GM12878 (cell line): ENCODE results near the gene CNTNAP2. TPM values are rescaled to one million over a fixed set of nuclear protein-coding genes. Genes with fewer than 3 reads are reported as not detected.

ENCODE experiments used
- ATAC-seq: fragments of 200-7000 bp; cut with Tn5 transposase; 3 replicates; pipeline ENCODE4 v1.9.1; 2020; ENCODE audit warnings: mild to moderate bottlenecking, moderate library complexity
- BruUV-seq: library from RNA; stranded (reverse); fragments of 400-500 nt; replicated peaks from 2 replicates; lab custom pipeline; 2021; lab: Mats Ljungman, UMichigan
- CTCF ChIA-PET: fragments of 300-600 bp; sonication (Branson Sonifier 250); formaldehyde crosslinking; extraction: SDS; loops from one replicate; lab custom pipeline; 2021; ENCODE audit warnings: inconsistent platforms; lab: Yijun Ruan, JAX
- POLR2A ChIA-PET: fragments of 350-600 bp; formaldehyde crosslinking; extraction: SDS; loops from one replicate; lab custom pipeline; 2021; ENCODE audit warnings: inconsistent platforms; lab: Charles Lee
- RAD21 ChIA-PET: fragments of 300-600 bp; sonication (Branson Sonifier 250); formaldehyde crosslinking; loops from one replicate; lab custom pipeline; 2023; ENCODE audit warnings: antibody characterized with exemption; ENCODE audit not compliant: unreplicated experiment; lab: Charles Lee
- SMC1A ChIA-PET: fragments of 300-600 bp; sonication (Branson Sonifier 250); formaldehyde crosslinking; loops from one replicate; lab custom pipeline; 2023; ENCODE audit not compliant: unreplicated experiment, uncharacterized antibody; lab: Charles Lee
- DNase-seq: peaks from one replicate; pipeline ENCODE4 v3.0.0-alpha.2; 2011; ENCODE audit warnings: low read depth, low spot score
- FAIRE-seq: peaks from 3 replicates; lab custom pipeline; 2011; peaks lifted over from hg19 to GRCh38; lab: Jason Lieb, UNC
- H2AFZ ChIP-seq: 2 replicates; pipeline ENCODE4 v1.6.0; 2011; ENCODE audit warnings: low read depth, low read length, control low read depth; ENCODE audit not compliant: control insufficient read depth
- H3K27ac ChIP-seq: 2 replicates; pipeline ENCODE4 v1.5.1; 2011; ENCODE audit warnings: control low read depth; ENCODE audit not compliant: control insufficient read depth, insufficient read depth
- H3K27me3 ChIP-seq, 2 experiments: replicated peaks in 1 of 2; 2 replicates each; pipeline versions ENCODE4 v1.6.0 to v1.6.1; 2011; ENCODE audit warnings: low read length in 1 of 2; ENCODE audit not compliant: control insufficient read depth in 2 of 2, insufficient read depth in 2 of 2
- H3K36me3 ChIP-seq, 2 experiments: 2 replicates each; pipeline ENCODE4 v1.5.1; 2011; ENCODE audit warnings: low read length in 1 of 2; ENCODE audit not compliant: control insufficient read depth in 2 of 2, insufficient read depth in 2 of 2
- H3K4me1 ChIP-seq: 2 replicates; pipeline ENCODE4 v1.6.1; 2011; ENCODE audit warnings: mild to moderate bottlenecking, low read length, moderate library complexity, mixed read lengths; ENCODE audit not compliant: control insufficient read depth, insufficient read depth
- H3K4me2 ChIP-seq: 2 replicates; pipeline ENCODE4 v1.6.0; 2011; ENCODE audit warnings: control low read depth; ENCODE audit not compliant: control insufficient read depth, insufficient read depth
- H3K4me3 ChIP-seq: fragments of 200-600 bp; sonication (generic); 2 replicates; pipeline ENCODE4 v1.5.1; 2016
- H3K79me2 ChIP-seq: 2 replicates; pipeline ENCODE4 v1.6.0; 2011; ENCODE audit warnings: low read length; ENCODE audit not compliant: control insufficient read depth, insufficient read depth
- H3K9ac ChIP-seq: 2 replicates; pipeline ENCODE4 v1.8.0; 2011; ENCODE audit warnings: low read length, control low read depth, mixed read lengths; ENCODE audit not compliant: control insufficient read depth, insufficient read depth
- H3K9me3 ChIP-seq: replicated peaks from 3 replicates; pipeline ENCODE4 v1.5.1; 2011; ENCODE audit warnings: mild to moderate bottlenecking, low read length; ENCODE audit not compliant: control insufficient read depth, insufficient read depth
- H4K20me1 ChIP-seq: 2 replicates; pipeline ENCODE4 v1.6.0; 2011; ENCODE audit not compliant: control insufficient read depth, insufficient read depth
- BCL3 ChIP-seq: IDR thresholded peaks from 2 replicates; pipeline ENCODE4 v1.6.1; 2011; ENCODE audit warnings: borderline replicate concordance, low read depth, mild to moderate bottlenecking, moderate library complexity, low read length; ENCODE audit not compliant: insufficient read depth, poor library complexity, severe bottlenecking
- LARP7 ChIP-seq: fragments of 450-650 bp; IDR thresholded peaks from 2 replicates; pipeline ENCODE4 v1.6.1; 2017; ENCODE audit warnings: mild to moderate bottlenecking
- STAT3 ChIP-seq: IDR thresholded peaks from 2 replicates; pipeline ENCODE4 v1.6.1; 2011; ENCODE audit warnings: low read depth, low read length, improper control_type of control experiment
- TAF1 ChIP-seq: IDR thresholded peaks from 2 replicates; pipeline ENCODE4 v1.6.1; 2011; ENCODE audit warnings: mild to moderate bottlenecking, low read depth, low read length, borderline replicate concordance
- ZBTB11 ChIP-seq: fragments of 450-650 bp; formaldehyde crosslinking; IDR thresholded peaks from 2 replicates; pipeline ENCODE4 v1.5.0; 2022; ENCODE audit warnings: mild to moderate bottlenecking, missing genetic modification characterization
- WGBS: methylation state at CpG from one replicate; pipeline ENCODE4 v1.1.6; 2016; ENCODE audit warnings: low lambda C conversion rate; ENCODE audit not compliant: insufficient replicate concordance, insufficient coverage; ENCODE audit errors: missing lambda C conversion rate; 5-methylcytosine and 5-hydroxymethylcytosine counted together
- in situ Hi-C: fragments of 300-500 bp; cut with MboI; formaldehyde crosslinking; loops from 9 replicates; pipeline ENCODE4 v1.14.3; 2018; ENCODE audit warnings: mixed read lengths
- intact Hi-C: fragments of 100-400 bp; cut with micrococcal nuclease; formaldehyde crosslinking; loops from one replicate; pipeline ENCODE4 v1.14.2; 2022; ENCODE audit not compliant: unreplicated experiment
- polyA plus RNA-seq, 11 experiments: library from polyadenylated mRNA; depleted of rRNA in 4 of 11; unstranded in 6 of 11; stranded (reverse) in 5 of 11; fragments of >200 nt; fragmentation: Nextera tagmentation in 4 of 11; fragmentation: Illumina TruSeq in 1 of 11; extraction: Ambion mirVana in 4 of 11; extraction: Trizol in 1 of 11; gene quantifications; 1 replicate in 1 of 11; 2 replicates in 10 of 11; pipeline versions ENCODE4 v1.2.1 to v1.2.3, GENCODE V29; 2011 to 2016; ENCODE audit warnings: inconsistent platforms in 2 of 11, missing spikeins in 2 of 11, low read depth in 1 of 11
- total RNA-seq, 4 experiments: library from RNA; depleted of rRNA in 3 of 4; stranded (reverse); fragments of >200 nt in 3 of 4; fragmentation: Illumina TruSeq in 1 of 4; extraction: Trizol in 1 of 4; gene quantifications; 2 replicates each; pipeline versions ENCODE4 v1.2.1 to v1.2.3, GENCODE V29; 2013 to 2021

CNTNAP2 gene
- total and polyA plus RNA-seq, 10 of the 15 experiments (the other 5 are each of a cell fraction or from before 2014, with no cell fraction given): 0.03 to 0.08 (median 0.03) TPM; not detected in 7

GRCh38 chr7:148403466-148403993 is 2286.9 kb downstream of the CNTNAP2 start:
- BruUV-seq: no TSS peak
- intact Hi-C loops: no loop called here
- H3K36me3 ChIP-seq: no peaks in the 10 kb centered on the region
- H2AFZ ChIP-seq: no peak overlapping the region
- ChIA-PET SMC1A (no interaction called here), RAD21 (no interaction called here), POLR2A (no interaction called here), CTCF (no interaction called here)
- no peak for TF ChIP-seq ZBTB11 (CRISPR knock-in tag)
- TF ChIP-seq STAT3: no peak
- TF ChIP-seq BCL3: no peak
- TF ChIP-seq TAF1: no peak
- no peak for TF ChIP-seq LARP7
- H3K27ac ChIP-seq: no peak overlapping the region
- FAIRE-seq (no peak), ATAC-seq (no peak), DNase-seq (no peak)
- in situ Hi-C loops: no loop called here
- no peak overlapping the region for H3K9ac ChIP-seq
- no peaks in the 10 kb centered on the region for H3K9me3 ChIP-seq
- H3K79me2 ChIP-seq: no peaks in the 10 kb centered on the region
- no peak overlapping the region for H3K4me2 ChIP-seq
- no peaks in the 10 kb centered on the region for H4K20me1 ChIP-seq
- H3K27me3 ChIP-seq: no peaks in the 10 kb centered on the region
- H3K4me1 ChIP-seq: peaks cover 6% of the 10 kb centered on the region
- H3K4me3 ChIP-seq: no peak overlapping the region
- 74% methylated on average over 6 of the region's 6 CpGs for WGBS
